Mesendoderm (in vitro differentiated cells): Measurements from ENCODE around the gene DIAPH2.

Source experiments
- DNase-seq: peaks from one replicate; pipeline ENCODE4 v3.0.0; 2013
- H2AK5ac ChIP-seq: 2 replicates; pipeline ENCODE4 v1.6.1; 2013; ENCODE audit warnings: low read length, inconsistent platforms
- H2BK120ac ChIP-seq: 2 replicates; pipeline ENCODE4 v1.6.1; 2013; ENCODE audit warnings: low read depth, mild to moderate bottlenecking, low read length, moderate library complexity, mixed read lengths
- H2BK15ac ChIP-seq: replicated peaks from 2 replicates; pipeline ENCODE4 v1.6.1; 2013; ENCODE audit warnings: low read depth, mild to moderate bottlenecking, moderate library complexity
- H2BK5ac ChIP-seq: 2 replicates; pipeline ENCODE4 v1.6.1; 2013; ENCODE audit warnings: low read length, inconsistent platforms
- H3K18ac ChIP-seq: 2 replicates; pipeline ENCODE4 v1.6.1; 2013; ENCODE audit warnings: mild to moderate bottlenecking, low read length, mixed read lengths
- H3K23ac ChIP-seq: one replicate; pipeline ENCODE4 v1.6.1; 2013; ENCODE audit warnings: low read length
- H3K27ac ChIP-seq: 2 replicates; pipeline ENCODE4 v1.5.1; 2013; ENCODE audit warnings: low read depth, mild to moderate bottlenecking, inconsistent platforms, low read length, moderate library complexity
- H3K27me3 ChIP-seq: 2 replicates; pipeline ENCODE4 v1.6.1; 2013; ENCODE audit warnings: low read length, control low read depth, mild to moderate bottlenecking, inconsistent platforms; ENCODE audit not compliant: insufficient read depth, poor library complexity
- H3K36me3 ChIP-seq: 2 replicates; pipeline ENCODE4 v1.6.1; 2013; ENCODE audit warnings: low read length, inconsistent platforms; ENCODE audit not compliant: control insufficient read depth, insufficient read depth
- H3K4ac ChIP-seq: one replicate; pipeline ENCODE4 v1.6.1; 2013; ENCODE audit warnings: low read depth, mild to moderate bottlenecking, low read length, moderate library complexity
- H3K4me1 ChIP-seq: 2 replicates; pipeline ENCODE4 v1.6.1; 2013; ENCODE audit warnings: low read depth, low read length, inconsistent platforms; ENCODE audit not compliant: control insufficient read depth
- H3K4me2 ChIP-seq: 2 replicates; pipeline ENCODE4 v1.6.1; 2013; ENCODE audit warnings: low read length
- H3K4me3 ChIP-seq: 2 replicates; pipeline ENCODE4 v1.5.1; 2013; ENCODE audit warnings: mild to moderate bottlenecking, low read length
- H3K56ac ChIP-seq: one replicate; pipeline ENCODE4 v1.6.1; 2013; ENCODE audit warnings: low read length
- H3K79me1 ChIP-seq: 2 replicates; pipeline ENCODE4 v1.6.1; 2013; ENCODE audit warnings: low read length, inconsistent platforms
- H3K79me2 ChIP-seq: 2 replicates; pipeline ENCODE4 v1.6.1; 2013; ENCODE audit warnings: mild to moderate bottlenecking, low read length; ENCODE audit not compliant: control insufficient read depth, insufficient read depth
- H3K9ac ChIP-seq: 2 replicates; pipeline ENCODE4 v1.6.1; 2013; ENCODE audit warnings: low read length, inconsistent platforms
- H4K5ac ChIP-seq: one replicate; pipeline ENCODE4 v1.6.1; 2013; ENCODE audit warnings: low read length
- H4K8ac ChIP-seq: one replicate; pipeline ENCODE4 v1.6.1; 2013; ENCODE audit warnings: low read depth, mild to moderate bottlenecking, control low read depth, low read length, moderate library complexity
- WGBS: extraction: QIAGEN DNeasy Blood & Tissue Kit; methylation state at CpG from one replicate; pipeline ENCODE4 v1.1.7; 2013; ENCODE audit warnings: low lambda C conversion rate, missing lambda C conversion rate; ENCODE audit not compliant: insufficient coverage; ENCODE audit errors: extremely low coverage; 5-methylcytosine and 5-hydroxymethylcytosine counted together

The DIAPH2 gene

DNA sequence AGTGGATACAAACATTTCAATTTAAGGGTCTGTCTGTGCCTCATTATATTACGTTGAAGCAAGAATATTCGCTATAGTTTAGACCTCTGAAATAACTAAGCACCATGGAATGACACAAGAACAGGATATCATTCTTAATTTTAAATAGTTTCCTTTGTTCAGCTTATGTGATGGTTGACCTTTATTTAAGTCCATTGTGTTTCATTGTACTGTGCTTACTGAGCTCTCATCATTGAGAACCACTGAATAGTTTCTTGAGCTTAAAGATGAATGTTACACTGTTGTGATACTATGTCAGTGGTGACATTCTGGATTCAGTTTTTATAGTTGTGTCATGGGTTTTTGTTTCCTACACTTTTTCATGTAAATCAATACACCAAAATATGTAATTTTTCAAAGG lies 438.4 kb downstream of the DIAPH2 start:
- H3K27me3 ChIP-seq: no peaks in the 10 kb centered on the region
- no peak overlapping the region for H2AK5ac ChIP-seq
- no peak for DNase-seq
- no peaks in the 10 kb centered on the region for H3K4me1 ChIP-seq
- no peak overlapping the region for H2BK5ac ChIP-seq
- H3K4me2 ChIP-seq: no peak overlapping the region
- H4K8ac ChIP-seq: no peak overlapping the region
- H3K23ac ChIP-seq: no peak overlapping the region
- no peak overlapping the region for H2BK120ac ChIP-seq
- H3K9ac ChIP-seq: no peak overlapping the region
- no peak overlapping the region for H3K4ac ChIP-seq
- H3K4me3 ChIP-seq: no peak overlapping the region
- H3K18ac ChIP-seq: no peak overlapping the region
- no peak overlapping the region for H3K27ac ChIP-seq
- whole genome bisulfite sequencing: no CpG with 5 or more reads among the region's 2 CpGs
- H3K36me3 ChIP-seq: no peaks in the 10 kb centered on the region
- H3K79me2 ChIP-seq: no peaks in the 10 kb centered on the region
- no peak overlapping the region for H2BK15ac ChIP-seq
- no peaks in the 10 kb centered on the region for H3K79me1 ChIP-seq
- no peak overlapping the region for H4K5ac ChIP-seq
- no peak overlapping the region for H3K56ac ChIP-seq

DNA sequence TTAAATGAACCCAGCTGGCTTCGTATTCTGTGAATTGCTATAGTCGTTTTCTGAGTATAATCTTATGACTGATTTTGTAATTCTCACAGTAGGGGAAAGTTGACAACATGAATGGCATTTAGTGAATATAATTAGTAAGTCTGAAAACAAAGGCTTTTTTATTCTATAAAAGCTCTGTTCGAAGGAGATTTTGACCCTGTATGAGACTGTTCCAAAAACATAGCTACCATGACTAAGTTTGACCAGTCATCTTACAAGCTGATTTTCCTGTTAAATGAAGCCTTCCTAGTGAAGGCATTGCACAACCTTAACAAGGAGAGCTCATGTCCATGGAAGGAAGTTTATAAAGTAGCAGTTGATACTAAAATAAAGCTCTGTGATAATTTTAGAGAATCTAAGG lies 441.4 kb downstream of the DIAPH2 start:
- Histone ChIP-seq H3K23ac (no peak overlapping the region), H3K79me2 (no peaks in the 10 kb centered on the region), H2BK5ac (no peak overlapping the region), H3K36me3 (no peaks in the 10 kb centered on the region), H3K4ac (no peak overlapping the region), H2BK15ac (no peak overlapping the region), H3K27ac (no peak overlapping the region), H3K27me3 (no peaks in the 10 kb centered on the region), H3K4me1 (no peaks in the 10 kb centered on the region), H3K9ac (no peak overlapping the region), H2AK5ac (no peak overlapping the region), H3K56ac (no peak overlapping the region), H2BK120ac (no peak overlapping the region), H3K18ac (no peak overlapping the region), H3K79me1 (no peaks in the 10 kb centered on the region), H4K5ac (no peak overlapping the region), H4K8ac (no peak overlapping the region), H3K4me2 (no peak overlapping the region), H3K4me3 (no peak overlapping the region)
- no peak for DNase-seq
- WGBS: no CpG with 5 or more reads among the region's 3 CpGs

DNA sequence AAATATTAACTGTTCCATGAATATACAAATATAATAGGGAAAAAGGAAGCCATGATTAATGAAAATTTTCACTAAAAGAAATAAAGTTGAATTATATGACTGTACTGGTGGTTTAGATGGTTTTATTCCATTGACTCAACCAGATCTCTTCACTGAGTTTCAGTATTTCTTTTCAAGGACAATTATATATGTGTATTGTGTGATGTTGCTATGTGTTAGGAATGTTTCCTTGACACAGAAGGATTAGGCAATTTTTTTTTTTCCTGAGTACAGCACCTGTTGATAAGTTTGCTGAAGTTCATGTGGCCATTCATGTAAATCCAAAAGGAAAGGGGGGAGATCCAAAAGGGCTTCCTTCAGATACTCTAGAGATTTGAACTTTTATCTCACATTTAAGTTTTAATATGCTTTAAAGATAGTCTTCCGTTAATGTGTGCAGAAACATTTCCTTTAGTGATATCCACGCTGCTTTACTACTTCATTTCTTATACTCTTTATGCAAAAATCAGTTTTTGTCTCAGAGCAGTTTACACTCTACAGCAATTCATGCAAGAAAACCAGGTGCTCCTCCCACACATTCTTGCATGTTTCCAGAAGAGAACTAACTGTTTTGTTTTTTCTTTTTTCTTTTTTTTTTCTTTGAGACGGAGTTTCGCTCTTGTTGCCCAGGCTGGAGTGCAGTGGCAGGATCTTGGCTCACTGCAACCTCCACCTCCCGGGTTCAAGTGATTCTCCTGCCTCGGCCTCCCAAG lies 448.2 kb downstream of the DIAPH2 start:
- Histone ChIP-seq H2AK5ac (no peak overlapping the region), H3K9ac (no peak overlapping the region), H3K4ac (no peak overlapping the region), H2BK15ac (no peak overlapping the region), H3K36me3 (no peaks in the 10 kb centered on the region), H3K56ac (no peak overlapping the region), H3K23ac (no peak overlapping the region), H3K4me2 (no peak overlapping the region), H2BK5ac (no peak overlapping the region), H4K5ac (no peak overlapping the region), H3K4me3 (no peak overlapping the region), H3K27ac (no peak overlapping the region), H2BK120ac (no peak overlapping the region), H3K27me3 (no peaks in the 10 kb centered on the region), H3K79me2 (no peaks in the 10 kb centered on the region), H3K79me1 (no peaks in the 10 kb centered on the region), H3K4me1 (no peaks in the 10 kb centered on the region), H4K8ac (no peak overlapping the region), H3K18ac (no peak overlapping the region)
- DNase-seq: no peak
- WGBS: no CpG with 5 or more reads among the region's 6 CpGs

DNA sequence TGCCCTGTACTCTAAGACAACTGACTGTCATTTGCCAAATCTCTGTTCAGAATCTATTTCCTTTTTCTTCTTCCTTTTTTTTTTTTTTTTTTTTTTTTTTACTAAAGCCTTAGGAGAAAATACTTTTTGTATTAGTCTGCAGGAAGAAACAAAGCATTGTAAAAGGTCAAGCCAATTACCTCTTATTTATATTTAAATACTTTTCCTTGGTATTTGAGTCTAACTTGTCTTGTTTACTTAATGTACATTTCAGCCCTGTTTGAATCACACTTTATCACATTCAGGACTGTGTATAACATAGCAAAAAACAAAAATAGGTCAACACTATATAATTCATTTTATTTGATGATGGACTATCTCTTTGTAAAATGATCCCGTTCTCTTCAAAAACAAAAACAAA lies 461.3 kb downstream of the DIAPH2 start:
- H3K23ac ChIP-seq: no peak overlapping the region
- no CpG with 5 or more reads among the region's 1 CpG for WGBS
- no peak overlapping the region for H3K4me2 ChIP-seq
- H4K8ac ChIP-seq: no peak overlapping the region
- H4K5ac ChIP-seq: no peak overlapping the region
- H2BK120ac ChIP-seq: no peak overlapping the region
- H3K36me3 ChIP-seq: no peaks in the 10 kb centered on the region
- H3K79me2 ChIP-seq: no peaks in the 10 kb centered on the region
- no peak overlapping the region for H3K56ac ChIP-seq
- no peak overlapping the region for H2BK5ac ChIP-seq
- no peaks in the 10 kb centered on the region for H3K27me3 ChIP-seq
- H3K4me3 ChIP-seq: no peak overlapping the region
- no peak overlapping the region for H3K27ac ChIP-seq
- H3K18ac ChIP-seq: no peak overlapping the region
- H3K79me1 ChIP-seq: no peaks in the 10 kb centered on the region
- no peaks in the 10 kb centered on the region for H3K4me1 ChIP-seq
- no peak overlapping the region for H2AK5ac ChIP-seq
- no peak for DNase-seq
- no peak overlapping the region for H3K4ac ChIP-seq
- H3K9ac ChIP-seq: no peak overlapping the region
- no peak overlapping the region for H2BK15ac ChIP-seq

DNA sequence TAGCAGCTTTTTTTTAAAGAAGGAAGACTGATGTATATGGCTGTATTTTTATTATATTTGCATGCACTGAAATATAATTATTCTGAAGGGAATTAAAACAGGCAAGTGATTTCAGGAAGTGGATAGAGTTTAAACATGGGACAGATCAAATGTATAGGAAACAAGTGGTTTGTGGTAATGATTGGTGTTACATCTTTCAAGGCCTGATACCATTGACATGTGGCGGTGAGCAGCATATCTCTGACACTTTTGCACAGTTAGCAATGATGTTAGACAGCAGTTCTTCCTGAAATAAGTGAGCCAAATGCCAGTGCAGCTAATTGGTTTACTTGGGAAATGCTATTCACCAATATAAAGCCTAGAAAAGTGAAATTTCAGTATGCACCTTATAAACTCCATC lies 471.2 kb downstream of the DIAPH2 start:
- no peak overlapping the region for H2BK5ac ChIP-seq
- no peaks in the 10 kb centered on the region for H3K36me3 ChIP-seq
- H2BK120ac ChIP-seq: no peak overlapping the region
- no peak overlapping the region for H4K5ac ChIP-seq
- H3K79me2 ChIP-seq: no peaks in the 10 kb centered on the region
- H3K23ac ChIP-seq: no peak overlapping the region
- no peak overlapping the region for H3K4ac ChIP-seq
- no peak overlapping the region for H4K8ac ChIP-seq
- no peak overlapping the region for H3K27ac ChIP-seq
- WGBS: no CpG with 5 or more reads among the region's 1 CpG
- H3K4me3 ChIP-seq: no peak overlapping the region
- no peaks in the 10 kb centered on the region for H3K27me3 ChIP-seq
- H3K56ac ChIP-seq: no peak overlapping the region
- no peak overlapping the region for H3K4me2 ChIP-seq
- H2AK5ac ChIP-seq: no peak overlapping the region
- no peak overlapping the region for H3K18ac ChIP-seq
- H2BK15ac ChIP-seq: no peak overlapping the region
- H3K79me1 ChIP-seq: no peaks in the 10 kb centered on the region
- DNase-seq: no peak
- H3K4me1 ChIP-seq: no peaks in the 10 kb centered on the region
- H3K9ac ChIP-seq: no peak overlapping the region

DNA sequence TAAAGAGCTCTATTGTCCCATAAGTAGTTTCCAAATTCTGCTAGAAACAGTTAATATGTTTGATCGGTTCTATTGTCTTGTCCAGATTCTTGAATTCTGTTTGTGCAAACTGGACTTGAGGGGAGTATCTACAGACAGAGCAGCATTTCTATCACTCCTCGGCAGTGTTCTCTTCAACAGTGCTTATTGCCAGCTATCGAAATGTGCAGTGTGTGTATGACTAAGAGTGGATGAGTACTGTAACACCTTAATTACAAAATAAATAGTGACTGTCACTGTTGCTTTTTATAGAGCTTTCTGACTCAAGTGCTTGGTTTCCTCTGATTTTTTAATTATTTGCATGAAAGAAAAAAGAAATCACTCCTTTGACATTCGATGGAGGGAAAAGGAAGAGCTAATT lies 473.6 kb downstream of the DIAPH2 start:
- Histone ChIP-seq H2AK5ac (no peak overlapping the region), H4K5ac (no peak overlapping the region), H4K8ac (no peak overlapping the region), H3K4me3 (no peak overlapping the region), H3K4ac (no peak overlapping the region), H3K56ac (no peak overlapping the region), H3K18ac (no peak overlapping the region), H3K79me2 (no peaks in the 10 kb centered on the region), H3K79me1 (no peaks in the 10 kb centered on the region), H3K36me3 (no peaks in the 10 kb centered on the region), H3K4me1 (no peaks in the 10 kb centered on the region), H2BK120ac (no peak overlapping the region), H2BK15ac (no peak overlapping the region), H3K23ac (no peak overlapping the region), H2BK5ac (no peak overlapping the region), H3K4me2 (no peak overlapping the region), H3K27me3 (no peaks in the 10 kb centered on the region), H3K27ac (no peak overlapping the region), H3K9ac (no peak overlapping the region)
- WGBS: no CpG with 5 or more reads among the region's 4 CpGs
- no peak for DNase-seq
